Astrocyte (in vitro differentiated cells and primary cell): ENCODE data around the gene ACOT6. TPM values are rescaled to one million over a fixed set of nuclear protein-coding genes. Genes with fewer than 3 reads are reported as not detected.

ENCODE experiments used
- DNase-seq: peaks from one replicate; pipeline ENCODE4 v3.0.0-alpha.2; 2010; ENCODE audit warnings: low read depth
- FAIRE-seq: peaks from 2 replicates; lab custom pipeline; 2011; peaks lifted over from hg19 to GRCh38; lab: Jason Lieb, UNC
- H2AFZ ChIP-seq: 2 replicates; pipeline ENCODE4 v1.6.0; 2012; ENCODE audit warnings: low read depth, low read length, inconsistent platforms
- H3K27ac ChIP-seq: 2 replicates; pipeline ENCODE4 v1.5.1; 2011; ENCODE audit warnings: low read depth, low read length, inconsistent platforms
- H3K27me3 ChIP-seq: 2 replicates; pipeline ENCODE4 v1.6.0; 2011; ENCODE audit warnings: low read length, inconsistent platforms; ENCODE audit not compliant: insufficient read depth
- H3K36me3 ChIP-seq: 2 replicates; pipeline ENCODE4 v1.5.1; 2011; ENCODE audit warnings: low read length, inconsistent platforms; ENCODE audit not compliant: insufficient read depth
- H3K4me1 ChIP-seq: 2 replicates; pipeline ENCODE4 v1.5.1; 2011; ENCODE audit warnings: low read length, inconsistent platforms; ENCODE audit not compliant: insufficient read depth
- H3K4me2 ChIP-seq: 2 replicates; pipeline ENCODE4 v1.6.0; 2012; ENCODE audit warnings: low read length, inconsistent platforms
- H3K4me3 ChIP-seq: 2 replicates; pipeline ENCODE4 v1.5.1; 2011; ENCODE audit warnings: low read depth, mild to moderate bottlenecking, low read length, inconsistent platforms; ENCODE audit not compliant: insufficient read depth
- H3K79me2 ChIP-seq: 2 replicates; pipeline ENCODE4 v1.6.0; 2012; ENCODE audit warnings: mild to moderate bottlenecking, low read length, inconsistent platforms; ENCODE audit not compliant: insufficient read depth
- H3K9ac ChIP-seq: 2 replicates; pipeline ENCODE4 v1.6.0; 2012; ENCODE audit warnings: mild to moderate bottlenecking, low read length, inconsistent platforms
- H3K9me3 ChIP-seq: 2 replicates; pipeline ENCODE4 v1.5.1; 2012; ENCODE audit warnings: low read depth, mild to moderate bottlenecking, low read length, inconsistent platforms; ENCODE audit not compliant: insufficient read depth
- H4K20me1 ChIP-seq: 2 replicates; pipeline ENCODE4 v1.6.0; 2012; ENCODE audit warnings: low read length, inconsistent platforms; ENCODE audit not compliant: insufficient read depth
- H3K27ac Mint-ChIP-seq: one replicate; pipeline ENCODE4 v1.8.0; 2021; ENCODE audit warnings: mild to moderate bottlenecking, mixed read lengths; ENCODE audit not compliant: unreplicated experiment
- H3K27me3 Mint-ChIP-seq: one replicate; pipeline ENCODE4 v1.8.0; 2021; ENCODE audit warnings: low read depth, mixed read lengths; ENCODE audit not compliant: unreplicated experiment
- H3K36me3 Mint-ChIP-seq: one replicate; pipeline ENCODE4 v1.8.0; 2021; ENCODE audit warnings: low read depth, mixed read lengths; ENCODE audit not compliant: unreplicated experiment
- H3K4me1 Mint-ChIP-seq: one replicate; pipeline ENCODE4 v1.8.0; 2021; ENCODE audit warnings: low read depth, mixed read lengths; ENCODE audit not compliant: unreplicated experiment
- H3K4me3 Mint-ChIP-seq: one replicate; pipeline ENCODE4 v1.8.0; 2021; ENCODE audit warnings: mild to moderate bottlenecking, moderate library complexity, mixed read lengths; ENCODE audit not compliant: unreplicated experiment
- H3K9me3 Mint-ChIP-seq: one replicate; pipeline ENCODE4 v1.8.0; 2021; ENCODE audit warnings: mild to moderate bottlenecking, mixed read lengths; ENCODE audit not compliant: unreplicated experiment
- CTCF ChIP-seq: IDR thresholded peaks from 2 replicates; pipeline ENCODE4 v1.5.1; 2011; ENCODE audit warnings: low read depth, mild to moderate bottlenecking, inconsistent platforms, low read length, moderate library complexity; ENCODE audit not compliant: insufficient read depth
- EZH2 ChIP-seq: IDR thresholded peaks from 2 replicates; pipeline ENCODE4 v1.6.1; 2012; ENCODE audit warnings: mild to moderate bottlenecking, low read length, inconsistent platforms; ENCODE audit not compliant: insufficient read depth
- total RNA-seq: library from RNA; stranded (reverse); gene quantifications from 2 replicates; pipeline ENCODE4 v1.2.1, GENCODE V29; 2021

ACOT6 gene
- total RNA-seq, 1 donor from 2014 or later, result not detected

DNA sequence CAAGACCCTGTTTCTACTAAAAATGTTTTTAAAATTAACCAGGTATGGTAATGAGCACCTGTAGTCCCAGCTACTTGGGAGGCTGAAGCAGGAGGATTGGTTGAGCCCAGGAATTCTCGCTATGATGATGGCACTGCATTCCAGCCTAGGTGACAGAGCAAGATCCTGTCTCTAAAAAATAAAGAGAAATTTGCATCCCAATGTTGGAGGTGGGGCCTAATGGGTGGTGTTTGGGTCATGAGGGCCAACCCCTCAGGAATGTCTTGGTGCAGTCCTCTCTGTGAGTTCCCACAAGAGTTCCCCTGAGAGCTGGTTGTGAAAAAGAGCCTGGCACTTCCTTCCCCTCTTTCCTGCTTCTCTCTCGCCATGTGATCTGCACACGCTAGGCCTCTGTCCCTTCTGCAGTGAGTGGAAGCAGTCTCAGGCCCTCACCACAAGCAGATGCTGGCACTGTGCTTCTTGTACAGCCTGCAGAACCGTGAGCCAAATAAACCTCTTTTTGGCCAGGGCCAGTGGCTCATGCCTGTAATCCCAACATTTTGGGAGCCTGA lies 11.3 kb downstream of the ACOT6 start:
- Histone ChIP-seq H3K79me2 (no peaks in the 10 kb centered on the region), H3K4me1 (no peaks in the 10 kb centered on the region)
- no peak overlapping the region for H3K27ac Mint-ChIP-seq

DNA sequence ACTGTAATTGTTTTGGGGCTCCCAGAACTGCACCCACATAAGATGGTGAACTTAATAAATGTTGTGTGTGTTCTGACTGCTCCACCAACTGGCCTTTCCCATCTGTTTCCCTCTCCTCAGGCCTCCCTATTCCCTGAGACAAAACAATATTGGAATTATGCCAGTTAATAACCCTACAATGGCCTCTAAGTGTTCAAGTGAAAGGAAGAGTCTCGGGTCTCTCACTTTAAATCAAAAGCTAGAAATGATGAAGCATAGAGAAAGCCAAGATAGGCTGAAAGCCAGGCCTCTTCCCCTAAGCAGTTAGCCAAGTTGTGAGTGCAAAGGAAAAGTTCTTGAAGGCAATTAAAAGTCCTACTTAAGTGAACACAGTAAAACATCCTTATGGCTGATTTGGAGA lies 13.4 kb downstream of the ACOT6 start:
- Mint-ChIP-seq H3K4me3 (peak overlapping the region; percentile 34), H3K27ac (no peak overlapping the region), H3K9me3 (no peaks in the 10 kb centered on the region), H3K4me1 (no peaks in the 10 kb centered on the region), H3K36me3 (peaks cover 2% of the 10 kb centered on the region), H3K27me3 (peaks cover 7% of the 10 kb centered on the region)
- no peak overlapping the region for H3K4me2 ChIP-seq
- H2AFZ ChIP-seq, result no peak overlapping the region
- H3K79me2 ChIP-seq, result no peaks in the 10 kb centered on the region
- no peaks in the 10 kb centered on the region for H3K4me1 ChIP-seq
- no peaks in the 10 kb centered on the region for H3K36me3 ChIP-seq
- DNase-seq, result peak; percentile 9
- H3K4me3 ChIP-seq, result no peak overlapping the region
- H4K20me1 ChIP-seq, result no peaks in the 10 kb centered on the region
- no peaks in the 10 kb centered on the region for H3K9me3 ChIP-seq
- H3K27ac ChIP-seq, result no peak overlapping the region
- H3K27me3 ChIP-seq, result no peaks in the 10 kb centered on the region
- TF ChIP-seq EZH2 (no peak), CTCF (no peak)
- no peak for FAIRE-seq
- no peak overlapping the region for H3K9ac ChIP-seq

More for the DNA sequence above, 11.3 kb downstream of the ACOT6 start:
- Histone ChIP-seq H3K27ac (no peak overlapping the region), H2AFZ (no peak overlapping the region), H3K27me3 (no peaks in the 10 kb centered on the region), H3K9me3 (no peaks in the 10 kb centered on the region), H3K36me3 (no peaks in the 10 kb centered on the region), H4K20me1 (no peaks in the 10 kb centered on the region), H3K4me3 (no peak overlapping the region), H3K9ac (no peak overlapping the region), H3K4me2 (no peak overlapping the region)
- Mint-ChIP-seq H3K27me3 (peaks cover 4% of the 10 kb centered on the region), H3K4me1 (no peaks in the 10 kb centered on the region), H3K9me3 (no peaks in the 10 kb centered on the region), H3K4me3 (no peak overlapping the region), H3K36me3 (peaks cover 2% of the 10 kb centered on the region)
- no peak for FAIRE-seq
- no peak for DNase-seq
- TF ChIP-seq EZH2 (no peak), CTCF (no peak)

DNA sequence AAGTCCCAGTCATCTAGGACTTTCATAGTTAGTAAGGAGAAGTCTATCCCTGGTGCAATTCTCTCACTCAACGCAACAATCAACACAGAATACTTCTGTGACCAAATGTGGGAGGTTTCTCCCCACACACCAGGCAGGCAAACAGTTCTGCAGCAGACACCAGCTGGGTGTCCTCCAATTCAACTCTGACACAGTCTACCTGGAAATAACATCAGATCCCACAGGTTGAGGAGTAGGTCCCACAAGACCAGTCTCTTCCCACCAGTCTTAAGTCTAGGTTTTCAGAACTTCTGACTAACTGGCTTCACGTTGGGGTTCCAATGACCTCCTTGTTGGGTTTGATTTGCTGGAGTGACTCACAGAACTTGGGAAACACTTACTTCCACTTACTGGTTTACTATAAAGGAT lies 14.8 kb downstream of the ACOT6 start:
- Histone ChIP-seq H4K20me1 (no peaks in the 10 kb centered on the region), H3K4me1 (no peaks in the 10 kb centered on the region), H2AFZ (no peak overlapping the region), H3K9me3 (no peaks in the 10 kb centered on the region), H3K27ac (no peak overlapping the region), H3K9ac (no peak overlapping the region), H3K79me2 (no peaks in the 10 kb centered on the region), H3K4me2 (no peak overlapping the region), H3K4me3 (no peak overlapping the region), H3K27me3 (no peaks in the 10 kb centered on the region), H3K36me3 (no peaks in the 10 kb centered on the region)
- Mint-ChIP-seq H3K27ac (no peak overlapping the region), H3K27me3 (peaks cover 7% of the 10 kb centered on the region), H3K4me1 (no peaks in the 10 kb centered on the region), H3K9me3 (no peaks in the 10 kb centered on the region), H3K36me3 (peaks cover 2% of the 10 kb centered on the region), H3K4me3 (no peak overlapping the region)
- FAIRE-seq (no peak), DNase-seq (no peak)
- TF ChIP-seq CTCF, result no peak
- no peak for TF ChIP-seq EZH2
